Suppressor macrophage treated with lipopolysaccharide for 1 hour (primary cell): Measurements from ENCODE around the gene RPL41.
A peak's percentile ranks its signal among the peaks of the same experiment; 100 is the strongest.
"Not testable (repeated sequence)": the region's sequence is repeated elsewhere in the genome, so short reads cannot be mapped to it uniquely, and the experiment has no call there.

ENCODE experiments used
- DNase-seq, 3 donors: peaks; one replicate each; pipeline ENCODE4 v3.0.0-alpha.2; 2020 to 2022

RPL41 gene

GRCh38 chr12:56116267-56117081 is at the start of gene RPL41:
Gene RPL41, plus strand, starts transcription at chr12:56116633.
- DNase-seq = peak; percentile 96 to 98 (median 98)

- no peak for DNase-seq
Measured at GRCh38 chr12:56071648-56072047, 44.8 kb upstream of the RPL41 start.

GRCh38 chr12:56074396-56074795 is 42.0 kb upstream of the RPL41 start:
- no peak for DNase-seq

GRCh38 chr12:56077966-56078365 is 38.5 kb upstream of the RPL41 start:
- not testable (repeated sequence) for DNase-seq

GRCh38 chr12:56078427-56078826 is 38.0 kb upstream of the RPL41 start:
- DNase-seq = no peak

GRCh38 chr12:56078931-56079722 is 37.3 kb upstream of the RPL41 start:
- peak; percentile 84 to 92 (median 88) for DNase-seq

GRCh38 chr12:56079723-56080555 is 36.5 kb upstream of the RPL41 start, which contains the start of gene ERBB3:
Gene ERBB3, plus strand, starts transcription at chr12:56080165. Its CDS starts 136 bp downstream, at chr12:56080301.
- DNase-seq = peak; percentile 77 to 92 (median 80)

- DNase-seq = no peak
Measured at GRCh38 chr12:56080556-56081138, 35.8 kb upstream of the RPL41 start.

GRCh38 chr12:56081393-56082347 is 34.8 kb upstream of the RPL41 start:
- no peak for DNase-seq

GRCh38 chr12:56082382-56082781 is 34.1 kb upstream of the RPL41 start:
- DNase-seq = no peak

GRCh38 chr12:56082967-56083366 is 33.5 kb upstream of the RPL41 start:
- no peak for DNase-seq

GRCh38 chr12:56084958-56085543 is 31.4 kb upstream of the RPL41 start:
- peak; percentile 38 to 74 (median 46) for DNase-seq

- no peak for DNase-seq
Measured at GRCh38 chr12:56086096-56086495, 30.3 kb upstream of the RPL41 start.

- no peak for DNase-seq
Measured at GRCh38 chr12:56086608-56087007, 29.8 kb upstream of the RPL41 start.

- DNase-seq = peak; percentile 47 to 71 (median 53)
Measured at GRCh38 chr12:56087220-56087619, 29.2 kb upstream of the RPL41 start.

GRCh38 chr12:56097738-56098137 is 18.7 kb upstream of the RPL41 start:
- DNase-seq = no peak

- DNase-seq = no peak
Measured at GRCh38 chr12:56098592-56098991, 17.8 kb upstream of the RPL41 start.

- no peak for DNase-seq
Measured at GRCh38 chr12:56099787-56100186, 16.6 kb upstream of the RPL41 start.

- no peak for DNase-seq
Measured at GRCh38 chr12:56101045-56101444, 15.4 kb upstream of the RPL41 start.

- no peak for DNase-seq
Measured at GRCh38 chr12:56102683-56103065, 13.8 kb upstream of the RPL41 start.
